ENCODE measurements around the gene SEH1L. TPM values are rescaled to one million over a fixed set of nuclear protein-coding genes. Genes with fewer than 3 reads are reported as not detected.

Gene SEH1L
- total and polyA plus RNA-seq, 2 experiments from 2014 or later, result 30.2 to 49.5 TPM

DNA sequence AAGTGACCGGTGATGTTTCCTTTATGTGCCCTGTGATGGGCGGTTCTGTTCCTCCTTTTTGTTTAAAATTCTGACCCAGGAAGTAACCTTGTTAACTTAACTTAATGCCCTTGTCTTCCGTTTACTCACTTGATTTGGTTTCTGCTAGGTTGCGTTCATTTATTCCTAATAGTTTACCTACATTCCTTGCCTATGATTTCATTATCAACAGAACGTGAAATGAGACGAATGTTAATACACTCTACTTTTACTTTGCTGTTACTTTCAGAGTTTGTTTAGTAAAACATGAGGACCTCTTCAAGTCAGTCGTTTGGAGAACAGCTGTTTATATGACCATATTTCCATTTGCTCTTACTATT, 44.0 kb downstream of the SEH1L start:
- Histone ChIP-seq H3K4me1 (ENCODE audit: insufficient read depth) (peaks cover 12% of the 10 kb centered on the region), H3K9me3 (ENCODE audit: low read depth) (no peaks in the 10 kb centered on the region), H3K9me2 (ENCODE audit: insufficient read depth) (no peaks in the 10 kb centered on the region), H3K4me3 (peak overlapping the region; percentile 93), H3K27me3 (replicated peaks; ENCODE audit: insufficient read depth) (no peaks in the 10 kb centered on the region), H3K36me3 (ENCODE audit: low read depth) (no peaks in the 10 kb centered on the region), H2AFZ (peak overlapping the region; percentile 93), H3K27ac (peak overlapping the region; percentile 85), H3F3A (ENCODE audit: insufficient read depth) (peaks cover 40% of the 10 kb centered on the region), H3K79me2 (ENCODE audit: insufficient read depth) (peaks cover 53% of the 10 kb centered on the region), H3K9ac (peak overlapping the region; percentile 83), H3K4me2 (ENCODE audit: unreplicated experiment) (peak overlapping the region; percentile 94), H4K20me1 (ENCODE audit: insufficient read depth) (no peaks in the 10 kb centered on the region)
- in situ Hi-C loops (cut with MboI), result no loop called here
- DNase-seq, result peak; percentile 39
- TF ChIP-seq EZH2phosphoT487 (IDR thresholded peaks at IDR 0.05; ENCODE audit: insufficient read depth, low read depth) (no peak), EZH2 (IDR thresholded peaks at IDR 0.05; ENCODE audit: insufficient read depth, poor library complexity, severe bottlenecking) (no peak)
- 0% methylated on average over 7 of the region's 7 CpGs for WGBS, 2 experiments (ENCODE audit: low coverage in 1 of 2, low lambda C conversion rate in 2 of 2, missing lambda C conversion rate in 2 of 2)

- WGBS, 2 experiments (ENCODE audit: low coverage in 1 of 2, low lambda C conversion rate in 2 of 2, missing lambda C conversion rate in 2 of 2), result 60 to 76% methylated on average over 2 of the region's 2 CpGs
These were observed 45.6 kb downstream of the SEH1L start for GRCh38 chr18:12993439-12993838.

DNA sequence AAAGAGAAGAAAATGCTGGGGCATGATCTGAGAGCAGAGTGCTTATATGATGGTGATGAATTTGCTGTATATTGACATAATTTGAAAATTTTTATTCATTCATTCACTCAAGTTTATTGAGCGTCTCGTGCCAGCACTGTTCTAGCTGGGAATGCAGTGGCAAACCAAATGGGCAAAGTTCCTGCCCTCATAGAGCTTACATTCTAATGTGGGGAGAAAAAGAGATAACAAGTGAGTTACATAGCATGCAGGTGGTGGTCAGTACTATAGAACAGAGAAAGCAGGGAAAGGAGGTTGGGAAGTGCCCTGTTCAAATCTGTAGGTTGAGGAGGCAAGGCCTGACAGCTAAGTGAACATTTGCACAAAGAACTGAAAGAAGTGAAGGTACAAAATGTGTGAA, 47.6 kb downstream of the SEH1L start:
- H3F3A ChIP-seq (ENCODE audit: insufficient read depth), result peaks cover 20% of the 10 kb centered on the region
- peaks cover 12% of the 10 kb centered on the region for H3K4me1 ChIP-seq (ENCODE audit: insufficient read depth)
- no peak overlapping the region for H3K4me3 ChIP-seq
- no peak for DNase-seq
- H3K9me3 ChIP-seq (ENCODE audit: low read depth), result no peaks in the 10 kb centered on the region
- H3K4me2 ChIP-seq (ENCODE audit: unreplicated experiment), result no peak overlapping the region
- H3K36me3 ChIP-seq (ENCODE audit: low read depth), result no peaks in the 10 kb centered on the region
- in situ Hi-C loops (cut with MboI), result no loop called here
- 99 to 100% methylated on average over 2 of the region's 2 CpGs for WGBS, 2 experiments (ENCODE audit: low coverage in 1 of 2, low lambda C conversion rate in 2 of 2, missing lambda C conversion rate in 2 of 2)
- TF ChIP-seq EZH2phosphoT487 (IDR thresholded peaks at IDR 0.05; ENCODE audit: insufficient read depth, low read depth) (no peak), EZH2 (IDR thresholded peaks at IDR 0.05; ENCODE audit: insufficient read depth, poor library complexity, severe bottlenecking) (no peak)
- no peaks in the 10 kb centered on the region for H3K27me3 ChIP-seq (replicated peaks; ENCODE audit: insufficient read depth)
- H4K20me1 ChIP-seq (ENCODE audit: insufficient read depth), result no peaks in the 10 kb centered on the region
- H3K79me2 ChIP-seq (ENCODE audit: insufficient read depth), result peaks cover 89% of the 10 kb centered on the region
- H3K9me2 ChIP-seq (ENCODE audit: insufficient read depth), result no peaks in the 10 kb centered on the region
- no peak overlapping the region for H3K27ac ChIP-seq
- H2AFZ ChIP-seq, result no peak overlapping the region
- no peak overlapping the region for H3K9ac ChIP-seq

More at GRCh38 chr18:12993439-12993838, 45.6 kb downstream of the SEH1L start:
- no peaks in the 10 kb centered on the region for H3K27me3 ChIP-seq (replicated peaks; ENCODE audit: insufficient read depth)
- no peaks in the 10 kb centered on the region for H3K9me3 ChIP-seq (ENCODE audit: low read depth)
- no peak overlapping the region for H3K9ac ChIP-seq
- DNase-seq, result no peak
- no peak overlapping the region for H3K4me3 ChIP-seq
- TF ChIP-seq EZH2 (IDR thresholded peaks at IDR 0.05; ENCODE audit: insufficient read depth, poor library complexity, severe bottlenecking), result no peak
- TF ChIP-seq EZH2phosphoT487 (IDR thresholded peaks at IDR 0.05; ENCODE audit: insufficient read depth, low read depth), result no peak
- no peak overlapping the region for H2AFZ ChIP-seq
- H3K4me1 ChIP-seq (ENCODE audit: insufficient read depth), result peaks cover 12% of the 10 kb centered on the region
- in situ Hi-C loops (cut with MboI), result no loop called here
- H3F3A ChIP-seq (ENCODE audit: insufficient read depth), result peaks cover 39% of the 10 kb centered on the region
- H3K4me2 ChIP-seq (ENCODE audit: unreplicated experiment), result no peak overlapping the region
- no peak overlapping the region for H3K27ac ChIP-seq
- no peaks in the 10 kb centered on the region for H4K20me1 ChIP-seq (ENCODE audit: insufficient read depth)
- H3K79me2 ChIP-seq (ENCODE audit: insufficient read depth), result peaks cover 69% of the 10 kb centered on the region
- no peaks in the 10 kb centered on the region for H3K9me2 ChIP-seq (ENCODE audit: insufficient read depth)
- no peaks in the 10 kb centered on the region for H3K36me3 ChIP-seq (ENCODE audit: low read depth)

DNA sequence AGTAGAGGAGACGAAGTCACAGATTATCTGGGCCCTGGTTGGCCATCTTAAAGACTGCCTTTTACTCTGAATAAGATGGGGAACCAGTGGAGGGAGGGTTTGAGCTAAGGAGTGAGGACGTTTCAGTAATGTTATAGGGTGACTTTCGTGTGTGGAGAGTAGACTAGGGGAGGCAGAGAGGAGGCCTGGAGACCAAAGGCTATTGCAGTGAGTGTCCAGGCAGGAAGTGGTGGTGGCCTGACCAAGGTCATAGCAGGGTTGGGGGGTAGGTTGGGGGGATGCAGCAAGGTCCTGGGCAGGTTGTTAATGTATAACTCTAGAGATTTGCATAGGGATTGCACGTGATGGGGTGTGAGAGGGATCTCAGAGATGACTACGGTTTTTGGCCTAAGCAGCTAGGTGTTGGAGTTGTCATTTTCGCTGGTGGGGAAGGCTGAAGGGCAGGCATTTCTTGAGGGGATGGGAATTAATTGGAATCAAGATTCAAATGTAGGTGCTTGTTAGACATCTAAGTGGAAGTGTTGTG, 48.2 kb downstream of the SEH1L start:
- Histone ChIP-seq H3K4me1 (ENCODE audit: insufficient read depth) (peaks cover 12% of the 10 kb centered on the region), H3K27ac (no peak overlapping the region), H2AFZ (no peak overlapping the region), H3K9ac (no peak overlapping the region), H3K79me2 (ENCODE audit: insufficient read depth) (peaks cover 95% of the 10 kb centered on the region), H3K4me2 (ENCODE audit: unreplicated experiment) (no peak overlapping the region), H3F3A (ENCODE audit: insufficient read depth) (peaks cover 16% of the 10 kb centered on the region), H3K9me3 (ENCODE audit: low read depth) (no peaks in the 10 kb centered on the region), H3K36me3 (ENCODE audit: low read depth) (no peaks in the 10 kb centered on the region), H3K27me3 (replicated peaks; ENCODE audit: insufficient read depth) (no peaks in the 10 kb centered on the region), H3K9me2 (ENCODE audit: insufficient read depth) (no peaks in the 10 kb centered on the region), H3K4me3 (no peak overlapping the region), H4K20me1 (ENCODE audit: insufficient read depth) (no peaks in the 10 kb centered on the region)
- no peak for DNase-seq
- TF ChIP-seq EZH2phosphoT487 (IDR thresholded peaks at IDR 0.05; ENCODE audit: insufficient read depth, low read depth), result no peak
- no peak for TF ChIP-seq EZH2 (IDR thresholded peaks at IDR 0.05; ENCODE audit: insufficient read depth, poor library complexity, severe bottlenecking)
- WGBS, 2 experiments (ENCODE audit: low coverage in 1 of 2, low lambda C conversion rate in 2 of 2, missing lambda C conversion rate in 2 of 2), result 97 to 98% methylated on average over 6 of the region's 6 CpGs
- in situ Hi-C loops (cut with MboI), result no loop called here

Measured in GM23248 (cell line).